ENCODE results near the gene PDZRN3.

DNA sequence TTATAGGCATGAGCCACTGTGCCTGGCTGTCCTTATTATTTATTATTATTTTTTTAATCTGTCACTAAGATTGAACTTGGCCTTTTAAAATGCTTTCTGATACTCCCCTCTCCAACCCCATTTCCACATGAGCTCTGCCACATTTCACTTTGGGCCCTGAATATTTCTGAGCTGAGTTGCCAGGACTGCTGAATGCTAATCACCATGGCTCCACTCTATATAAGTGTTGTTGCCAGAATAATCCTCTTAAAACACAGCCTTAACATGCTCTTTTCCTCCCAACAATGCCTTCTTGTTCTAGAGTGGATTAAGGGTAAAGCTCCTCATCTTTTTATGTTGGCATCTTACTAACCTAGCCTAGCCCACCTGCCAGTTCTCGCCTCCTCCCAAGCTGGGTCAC lies 124.4 kb downstream of the PDZRN3 start:
- no peak for TF ChIP-seq POLR2A (IDR thresholded peaks at IDR 0.05)
- TF ChIP-seq, protein P1, sequence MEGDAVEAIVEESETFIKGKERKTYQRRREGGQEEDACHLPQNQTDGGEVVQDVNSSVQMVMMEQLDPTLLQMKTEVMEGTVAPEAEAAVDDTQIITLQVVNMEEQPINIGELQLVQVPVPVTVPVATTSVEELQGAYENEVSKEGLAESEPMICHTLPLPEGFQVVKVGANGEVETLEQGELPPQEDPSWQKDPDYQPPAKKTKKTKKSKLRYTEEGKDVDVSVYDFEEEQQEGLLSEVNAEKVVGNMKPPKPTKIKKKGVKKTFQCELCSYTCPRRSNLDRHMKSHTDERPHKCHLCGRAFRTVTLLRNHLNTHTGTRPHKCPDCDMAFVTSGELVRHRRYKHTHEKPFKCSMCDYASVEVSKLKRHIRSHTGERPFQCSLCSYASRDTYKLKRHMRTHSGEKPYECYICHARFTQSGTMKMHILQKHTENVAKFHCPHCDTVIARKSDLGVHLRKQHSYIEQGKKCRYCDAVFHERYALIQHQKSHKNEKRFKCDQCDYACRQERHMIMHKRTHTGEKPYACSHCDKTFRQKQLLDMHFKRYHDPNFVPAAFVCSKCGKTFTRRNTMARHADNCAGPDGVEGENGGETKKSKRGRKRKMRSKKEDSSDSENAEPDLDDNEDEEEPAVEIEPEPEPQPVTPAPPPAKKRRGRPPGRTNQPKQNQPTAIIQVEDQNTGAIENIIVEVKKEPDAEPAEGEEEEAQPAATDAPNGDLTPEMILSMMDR (IDR thresholded peaks at IDR 0.05), result no peak

Measured in heart left ventricle (tissue), 13 donors.